H4 (cell line): ENCODE results near the gene GSTA3. TPM values are rescaled to one million over a fixed set of nuclear protein-coding genes. Genes with fewer than 3 reads are reported as not detected.
A peak's percentile ranks its signal among the peaks of the same experiment; 100 is the strongest.
"Not testable (repeated sequence)": the region's sequence is repeated elsewhere in the genome, so short reads cannot be mapped to it uniquely, and the experiment has no call there.

Source experiments
- DNase-seq: peaks from one replicate; pipeline ENCODE4 v3.0.0-alpha.2; 2015; ENCODE audit warnings: low spot score
- total RNA-seq: library from RNA; depleted of rRNA; stranded (reverse); fragments of >200 nt; shearing (Covaris generic); gene quantifications from 2 replicates; pipeline ENCODE4 v1.2.3, GENCODE V29; 2014; rRNA removed

The GSTA3 gene
- total RNA-seq, 1 experiment from 2014 or later, result 0.19 TPM

- DNase-seq, result not testable (repeated sequence)
Observed at GRCh38 chr6:52861151-52861550, 48.3 kb downstream of the GSTA3 start.

- no peak for DNase-seq
Observed at GRCh38 chr6:52858416-52858815, 51.1 kb downstream of the GSTA3 start.

- peak; percentile 63 for DNase-seq
Observed at GRCh38 chr6:52856137-52856536, 53.4 kb downstream of the GSTA3 start.

- DNase-seq, result no peak
Observed at GRCh38 chr6:52849137-52849536, 60.4 kb downstream of the GSTA3 start.

Other genes starting within 250 kb of the GSTA3 start
- 141 and 148 TPM in 2 replicates for gene TMEM14A, start 238.6 kb downstream of the GSTA3 start, total RNA-seq
- gene GSTA2, start 146.2 kb downstream of the GSTA3 start, total RNA-seq, result 0.37 TPM in 1 of 2 replicates, not detected in the other
- gene GSTA1, start 105.9 kb downstream of the GSTA3 start, total RNA-seq, result not detected in 2 replicates
- gene GSTA5, start 68.9 kb downstream of the GSTA3 start, total RNA-seq, result not detected in 2 replicates
- gene GSTA4, start 85.6 kb upstream of the GSTA3 start, total RNA-seq, result 14.9 and 19.2 TPM in 2 replicates
- gene CILK1, start 152.1 kb upstream of the GSTA3 start, total RNA-seq, result 7.8 and 9.7 TPM in 2 replicates
- gene FBXO9, start 155.7 kb upstream of the GSTA3 start, total RNA-seq, result 43.6 and 45.5 TPM in 2 replicates
- gene GCM1, start 239.1 kb upstream of the GSTA3 start, total RNA-seq, result not detected in 2 replicates